Pancreas (tissue), 10 donors: ENCODE data around the gene LINGO3. TPM values are rescaled to one million over a fixed set of nuclear protein-coding genes. Genes with fewer than 3 reads are reported as not detected.
A peak's percentile ranks its signal among the peaks of the same experiment; 100 is the strongest.

ENCODE experiments used
- ATAC-seq, 4 donors: fragments of 200-7000 bp; cut with Tn5 transposase; one replicate each; pipeline versions ENCODE4 v1.8.0 to v1.9.1; 2020; ENCODE audit warnings: mild to moderate bottlenecking in 4 of 4, moderate library complexity in 4 of 4
- DNase-seq, 6 donors: peaks; one replicate each; pipeline ENCODE4 v3.0.0-alpha.2; 2020
- FAIRE-seq: peaks from 2 replicates; lab custom pipeline; 2012; peaks lifted over from hg19 to GRCh38; lab: Jason Lieb, UNC
- H3K27ac ChIP-seq, 4 donors: fragments of 200-600 bp; sonication (generic); 1 replicate in 3 of 4; 2 replicates in 1 of 4; pipeline versions ENCODE4 v1.5.0 to v1.8.0; 2020
- H3K27me3 ChIP-seq, 4 donors: fragments of 200-600 bp; one replicate each; pipeline ENCODE4 v1.8.0; 2021
- H3K36me3 ChIP-seq, 3 donors: fragments of 200-600 bp; sonication (generic) in 1 of 3; one replicate each; pipeline versions ENCODE4 v1.5.0 to v1.8.0; 2020 to 2021
- H3K4me1 ChIP-seq, 3 donors: fragments of 200-600 bp; one replicate each; pipeline ENCODE4 v1.8.0; 2021
- H3K4me3 ChIP-seq, 4 donors: fragments of 200-600 bp; sonication (generic) in 2 of 4; one replicate each; pipeline versions ENCODE4 v1.5.0 to v1.8.0; 2020 to 2021
- H3K9me3 ChIP-seq, 4 donors: fragments of 200-600 bp; one replicate each; pipeline ENCODE4 v1.8.0; 2021
- WGBS, 2 donors: extraction: QIAGEN DNeasy Blood & Tissue Kit; methylation state at CpG; one replicate each; pipeline ENCODE4 v1.1.7; 2013; 5-methylcytosine and 5-hydroxymethylcytosine counted together
- intact Hi-C, 3 donors: fragments of 100-400 bp; cut with DNase I; formaldehyde crosslinking; loops; one replicate each; pipeline versions ENCODE4 v1.11.1 to v1.14.2; 2022
- polyA plus RNA-seq, 2 donors: library from polyadenylated mRNA; stranded (reverse); fragments of 200-250 nt; gene quantifications; one replicate each; pipeline ENCODE4 v1.2.3, GENCODE V29; 2013
- total RNA-seq, 6 donors: library from RNA; stranded (reverse); fragmentation: NEBNext Ultra II Directional in 4 of 6; extraction: Animal tissue kit (Norgen Biotek cat#: 25700) in 4 of 6; gene quantifications; one replicate each; pipeline versions ENCODE4 v1.2.1 to v1.2.4, GENCODE V29; 2021 to 2023
- TF ChIP-seq, protein P1 (sequence below), 4 donors: fragments of 200-600 bp; sonication (generic) in 3 of 4; IDR thresholded peaks; one replicate each; pipeline versions ENCODE4 v1.5.0 to v1.8.0; 2021; ENCODE audit warnings: antibody characterized with exemption in 4 of 4
- donor health status: healthy with polysubstance abuse.
- donor health status: DM: no; HTN: no; CAD: no; lungs with moderate emphysema.
- donor health status: DM: no; HTN: no; CAD: no.
- donor health status: control.
- donor health status: control.
- donor health status: Bipolar disorder and iron deficiency.
- donor health status: DM: yes; HTN: yes; CAD: no.
- donor health status: DM: no; HTN: no; CAD: no.
- donor health status: DM: no; HTN: no; CAD: no.
- donor health status: DM: yes; HTN: yes; CAD: no.

LINGO3 gene
- total and polyA plus RNA-seq, 8 donors = 0.05 to 1.5 (median 0.16) TPM; not detected in 5

DNA sequence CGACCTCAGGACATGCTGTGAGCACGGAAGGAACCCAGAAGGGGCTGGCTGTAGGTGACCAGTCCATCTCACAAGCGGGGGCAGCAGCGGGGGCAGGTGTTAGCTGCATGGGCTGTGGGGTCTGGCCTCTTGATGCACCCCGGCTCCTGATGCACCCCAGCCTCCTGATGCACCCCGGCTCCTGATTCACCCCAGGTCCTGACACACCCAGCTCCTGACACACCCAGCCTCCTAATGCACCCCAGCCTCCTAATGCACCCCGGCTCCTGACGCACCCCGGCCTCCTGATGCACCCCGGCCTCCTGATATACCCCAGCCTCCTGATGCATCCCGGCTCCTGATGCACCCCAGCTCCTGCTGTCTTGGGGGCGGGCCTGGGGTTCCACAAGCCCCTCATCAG lies 13.0 kb upstream of the LINGO3 start:
- ATAC-seq (no peak), FAIRE-seq (no peak), DNase-seq (no peak)
- Histone ChIP-seq H3K36me3 (peaks cover 0 to 8% (median 0%) of the 10 kb centered on the region in 3 donors), H3K27ac (no peak overlapping the region), H3K4me1 (no peaks in the 10 kb centered on the region), H3K4me3 (no peak overlapping the region), H3K9me3 (no peaks in the 10 kb centered on the region), H3K27me3 (no peaks in the 10 kb centered on the region)
- intact Hi-C loops = no loop called here
- 89 to 95% methylated on average over 12 of the region's 12 CpGs for WGBS, 2 donors
- TF ChIP-seq, protein P1, sequence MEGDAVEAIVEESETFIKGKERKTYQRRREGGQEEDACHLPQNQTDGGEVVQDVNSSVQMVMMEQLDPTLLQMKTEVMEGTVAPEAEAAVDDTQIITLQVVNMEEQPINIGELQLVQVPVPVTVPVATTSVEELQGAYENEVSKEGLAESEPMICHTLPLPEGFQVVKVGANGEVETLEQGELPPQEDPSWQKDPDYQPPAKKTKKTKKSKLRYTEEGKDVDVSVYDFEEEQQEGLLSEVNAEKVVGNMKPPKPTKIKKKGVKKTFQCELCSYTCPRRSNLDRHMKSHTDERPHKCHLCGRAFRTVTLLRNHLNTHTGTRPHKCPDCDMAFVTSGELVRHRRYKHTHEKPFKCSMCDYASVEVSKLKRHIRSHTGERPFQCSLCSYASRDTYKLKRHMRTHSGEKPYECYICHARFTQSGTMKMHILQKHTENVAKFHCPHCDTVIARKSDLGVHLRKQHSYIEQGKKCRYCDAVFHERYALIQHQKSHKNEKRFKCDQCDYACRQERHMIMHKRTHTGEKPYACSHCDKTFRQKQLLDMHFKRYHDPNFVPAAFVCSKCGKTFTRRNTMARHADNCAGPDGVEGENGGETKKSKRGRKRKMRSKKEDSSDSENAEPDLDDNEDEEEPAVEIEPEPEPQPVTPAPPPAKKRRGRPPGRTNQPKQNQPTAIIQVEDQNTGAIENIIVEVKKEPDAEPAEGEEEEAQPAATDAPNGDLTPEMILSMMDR (IDR thresholded peaks at IDR 0.05) = no peak

DNA sequence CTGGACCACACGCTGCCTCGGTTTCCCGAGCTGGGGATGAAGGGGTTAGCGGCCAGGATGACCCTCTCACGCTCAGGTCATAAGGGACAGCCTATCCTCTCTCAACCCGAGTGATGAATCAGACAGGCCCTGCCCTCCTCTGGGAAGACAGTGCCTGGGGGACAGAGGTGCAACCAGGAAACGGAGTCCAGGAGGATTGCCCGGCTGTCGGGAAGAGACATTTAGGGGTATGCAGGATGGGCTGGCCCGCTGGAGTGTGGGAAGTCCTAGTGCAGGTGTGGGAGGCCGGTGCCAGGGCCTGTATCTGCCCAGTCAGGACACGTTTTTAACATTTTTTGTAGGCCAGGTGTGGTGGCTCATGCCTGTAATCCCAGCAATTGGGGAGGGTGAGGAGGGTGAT lies 12.1 kb upstream of the LINGO3 start:
- no peaks in the 10 kb centered on the region for H3K4me1 ChIP-seq
- H3K4me3 ChIP-seq = no peak overlapping the region
- 80 to 81% methylated on average over 12 of the region's 12 CpGs for WGBS, 2 donors
- DNase-seq = no peak
- TF ChIP-seq, protein P1 (IDR thresholded peaks at IDR 0.05) = no peak
- no peaks in the 10 kb centered on the region for H3K9me3 ChIP-seq
- ATAC-seq = no peak
- no peak for FAIRE-seq
- H3K36me3 ChIP-seq = peaks cover 0 to 8% (median 0%) of the 10 kb centered on the region in 3 donors
- H3K27ac ChIP-seq = no peak overlapping the region
- no peaks in the 10 kb centered on the region for H3K27me3 ChIP-seq
- intact Hi-C loops = no loop called here

DNA sequence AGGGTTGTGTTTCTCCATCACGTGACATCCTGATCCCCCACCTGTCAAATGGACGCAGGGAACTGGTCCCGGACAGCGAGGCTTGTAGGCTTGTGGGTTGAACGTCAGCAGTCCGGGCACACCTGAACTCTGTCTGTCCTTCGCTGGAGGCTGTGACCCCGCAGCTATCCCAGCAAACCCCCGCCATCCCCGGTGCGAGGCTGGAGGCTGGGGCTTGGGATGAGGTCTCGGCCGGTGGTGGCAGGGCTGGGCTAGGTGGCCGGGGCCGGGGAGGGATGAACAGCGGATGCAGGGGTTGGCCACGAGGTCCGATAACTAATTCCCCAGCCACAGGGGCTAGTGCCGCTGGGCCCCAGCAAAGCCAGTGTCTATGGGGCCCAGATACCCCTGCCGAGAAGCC lies 11.6 kb upstream of the LINGO3 start:
- ATAC-seq (no peak), FAIRE-seq (no peak), DNase-seq (peak in 1 of 6 donors; percentile 60)
- H3K4me1 ChIP-seq = no peaks in the 10 kb centered on the region
- peaks cover 0 to 8% (median 0%) of the 10 kb centered on the region in 3 donors for H3K36me3 ChIP-seq
- intact Hi-C loops = no loop called here
- TF ChIP-seq, protein P1 (IDR thresholded peaks at IDR 0.05) = no peak
- H3K27ac ChIP-seq = no peak overlapping the region
- H3K27me3 ChIP-seq = no peaks in the 10 kb centered on the region
- WGBS, 2 donors = 92 to 93% methylated on average over 20 of the region's 20 CpGs
- no peak overlapping the region for H3K4me3 ChIP-seq
- H3K9me3 ChIP-seq = no peaks in the 10 kb centered on the region

DNA sequence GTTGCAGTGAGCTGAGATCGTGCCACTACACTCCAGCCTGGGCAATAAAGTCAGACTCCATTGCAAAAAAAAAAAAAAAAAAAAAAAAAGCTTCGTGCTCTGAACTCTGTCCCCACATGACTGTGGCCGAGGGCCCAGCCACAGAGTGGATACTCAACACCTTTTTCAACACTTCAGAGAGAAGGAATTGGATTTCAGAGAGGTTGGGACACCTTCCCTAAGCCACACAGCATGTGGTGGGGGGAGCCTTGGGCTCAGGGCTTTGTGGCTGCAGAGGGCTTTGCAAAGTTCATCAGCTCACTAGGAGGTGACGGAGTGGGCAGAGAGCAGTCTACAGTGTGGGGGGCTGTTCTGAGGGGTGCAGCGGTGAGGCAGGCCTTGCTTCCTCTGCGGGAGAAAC lies 11.0 kb upstream of the LINGO3 start:
- no peak overlapping the region for H3K27ac ChIP-seq
- H3K4me3 ChIP-seq = no peak overlapping the region
- TF ChIP-seq, protein P1 (IDR thresholded peaks at IDR 0.05) = no peak
- intact Hi-C loops = no loop called here
- H3K27me3 ChIP-seq = no peaks in the 10 kb centered on the region
- DNase-seq (no peak), ATAC-seq (no peak), FAIRE-seq (no peak)
- WGBS, 2 donors = 76 to 94% methylated on average over 6 of the region's 6 CpGs
- H3K36me3 ChIP-seq = peaks cover 0 to 8% (median 0%) of the 10 kb centered on the region in 3 donors
- no peaks in the 10 kb centered on the region for H3K9me3 ChIP-seq
- H3K4me1 ChIP-seq = no peaks in the 10 kb centered on the region

DNA sequence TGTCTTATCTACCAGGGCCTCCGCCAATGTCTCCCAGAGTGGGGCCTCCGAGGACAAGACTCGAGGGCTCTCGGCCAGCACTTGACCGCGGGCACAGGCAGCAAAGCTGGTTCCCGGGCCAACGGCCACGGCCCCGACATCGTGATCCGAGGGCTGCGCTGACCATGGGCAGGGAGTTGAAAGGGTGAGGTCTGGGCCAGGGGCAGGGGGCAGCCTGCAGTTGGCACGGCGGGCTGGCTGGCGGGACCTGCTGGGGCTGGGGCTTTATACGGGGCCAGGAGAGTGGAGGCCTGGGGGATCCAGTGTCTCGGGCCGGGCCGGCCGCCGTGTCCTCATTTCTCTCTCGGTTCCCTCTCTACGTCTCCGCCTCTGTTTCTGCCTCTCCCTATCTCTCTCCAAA lies 9.8 kb upstream of the LINGO3 start:
- H3K4me3 ChIP-seq = no peak overlapping the region
- no peaks in the 10 kb centered on the region for H3K9me3 ChIP-seq
- H3K27me3 ChIP-seq = no peaks in the 10 kb centered on the region
- TF ChIP-seq, protein P1 (IDR thresholded peaks at IDR 0.05) = no peak
- DNase-seq (peak in 1 of 6 donors; percentile 48), FAIRE-seq (no peak), ATAC-seq (no peak)
- no peak overlapping the region for H3K27ac ChIP-seq
- H3K4me1 ChIP-seq = no peaks in the 10 kb centered on the region
- WGBS, 2 donors = 83 to 85% methylated on average over 24 to 25 of the region's 25 CpGs
- intact Hi-C loops = no loop called here
- H3K36me3 ChIP-seq = peaks cover 0 to 3% (median 0%) of the 10 kb centered on the region in 3 donors
